NT2/D1 (cell line): ENCODE data around the gene ITSN1.
"Not testable (repeated sequence)": the region's sequence is repeated elsewhere in the genome, so short reads cannot be mapped to it uniquely, and the experiment has no call there.

Source experiments
- DNase-seq: peaks from one replicate; pipeline ENCODE4 v3.0.0-alpha.2; 2011; ENCODE audit warnings: low read depth, low spot score
- H3K27me3 ChIP-seq: 2 replicates; pipeline ENCODE4 v1.6.0; 2011; ENCODE audit warnings: mild to moderate bottlenecking; ENCODE audit not compliant: insufficient read length, insufficient read depth
- H3K36me3 ChIP-seq: 2 replicates; pipeline ENCODE4 v1.6.1; 2011; ENCODE audit warnings: mild to moderate bottlenecking, low read length, mixed read lengths; ENCODE audit not compliant: insufficient read depth, insufficient read length
- H3K4me1 ChIP-seq: 2 replicates; pipeline ENCODE4 v1.5.1; 2011; ENCODE audit not compliant: insufficient read depth, insufficient read length
- H3K4me3 ChIP-seq: 2 replicates; pipeline ENCODE4 v1.5.1; 2011; ENCODE audit warnings: low read depth; ENCODE audit not compliant: insufficient read length
- H3K9ac ChIP-seq: 2 replicates; pipeline ENCODE4 v1.6.0; 2011; ENCODE audit warnings: low read depth; ENCODE audit not compliant: insufficient read length
- H3K9me3 ChIP-seq: 2 replicates; pipeline ENCODE4 v1.5.1; 2011; ENCODE audit warnings: mild to moderate bottlenecking, low read length; ENCODE audit not compliant: insufficient read depth
- SUZ12 ChIP-seq: IDR thresholded peaks from 2 replicates; pipeline ENCODE4 v1.6.1; 2011; ENCODE audit not compliant: insufficient read length, insufficient read depth; ENCODE audit errors: extremely low read depth
- YY1 ChIP-seq: IDR thresholded peaks from 2 replicates; pipeline ENCODE4 v1.6.1; 2011; ENCODE audit not compliant: insufficient read length, insufficient read depth
- ZNF274 ChIP-seq: IDR thresholded peaks from 2 replicates; pipeline ENCODE4 v1.6.1; 2011; ENCODE audit warnings: mild to moderate bottlenecking, low read depth, low read length

ITSN1 gene

DNA sequence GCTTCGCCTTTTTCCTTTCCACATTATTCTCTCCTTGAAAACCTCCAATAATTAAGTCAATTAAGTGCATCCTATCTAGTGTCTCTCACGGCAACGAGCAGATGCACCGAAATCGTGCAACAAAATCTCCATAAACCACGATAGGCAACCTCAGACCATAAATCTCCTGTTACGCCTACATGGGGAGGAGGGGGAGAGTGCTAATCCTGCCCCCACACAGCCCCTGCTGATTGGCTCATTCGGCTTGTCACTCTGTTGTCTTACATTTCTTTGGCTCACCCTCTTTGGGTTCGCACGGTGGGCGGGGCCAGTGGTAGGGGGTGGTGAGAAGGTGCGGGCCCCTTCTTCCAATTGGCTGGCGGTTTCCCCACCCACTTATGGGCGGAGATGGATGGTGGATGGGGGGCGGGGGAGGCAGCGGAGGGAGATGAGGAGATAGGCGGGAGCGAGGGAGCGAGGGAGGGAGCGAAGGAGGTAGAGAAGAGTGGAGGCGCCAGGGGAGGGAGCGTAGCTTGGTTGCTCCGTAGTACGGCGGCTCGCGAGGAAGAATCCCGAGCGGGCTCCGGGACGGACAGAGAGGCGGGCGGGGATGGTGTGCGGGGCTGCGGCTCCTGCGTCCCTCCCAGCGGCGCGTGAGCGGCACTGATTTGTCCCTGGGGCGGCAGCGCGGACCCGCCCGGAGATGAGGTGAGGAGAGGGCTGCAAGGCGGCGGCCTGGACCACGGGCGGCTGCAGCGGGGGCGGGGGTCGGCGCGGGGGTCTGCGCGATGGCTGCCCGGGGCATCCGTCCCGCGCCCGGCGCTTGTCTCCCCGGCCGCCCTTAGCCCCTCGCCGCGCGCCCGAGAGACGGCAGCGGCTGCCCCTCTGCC, at the start of gene ITSN1:
ITSN1 (plus strand) TSS at position 475 of the 869 bp plus-strand sequence. CDS start 76,328 bp downstream, outside the sequence.
- peaks cover 13% of the 10 kb centered on the region for H3K36me3 ChIP-seq
- no peaks in the 10 kb centered on the region for H3K27me3 ChIP-seq
- peak; percentile 100 for DNase-seq
- TF ChIP-seq YY1 (no peak), ZNF274 (no peak), SUZ12 (no peak)
- H3K4me3 ChIP-seq = peak within 1 kb of the TSS; percentile 94
- H3K9ac ChIP-seq = peak within 1 kb of the TSS; percentile 98
- no peaks in the 10 kb centered on the region for H3K9me3 ChIP-seq
- H3K4me1 ChIP-seq = no peaks in the 10 kb centered on the region

DNA sequence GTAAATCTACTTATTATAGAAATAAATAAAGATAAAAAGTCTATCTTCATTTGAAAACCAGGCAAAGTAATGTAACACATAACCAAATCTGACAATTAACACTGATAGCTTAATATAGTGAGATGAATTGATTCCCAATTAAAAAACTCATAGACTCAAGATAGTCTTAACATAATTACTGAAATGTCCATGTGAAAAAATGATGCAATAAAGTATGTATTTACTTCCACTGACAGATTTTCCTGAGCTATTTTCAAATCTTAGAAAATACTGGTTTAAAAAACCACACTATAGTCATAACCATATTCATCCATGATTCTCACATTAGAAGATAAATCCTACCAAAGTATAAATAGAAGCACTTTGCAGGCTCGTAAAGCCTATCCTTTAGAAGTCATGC, 44.2 kb upstream of the ITSN1 start:
- Histone ChIP-seq H3K9ac (no peak overlapping the region), H3K4me1 (no peaks in the 10 kb centered on the region), H3K36me3 (peaks cover 78% of the 10 kb centered on the region), H3K27me3 (no peaks in the 10 kb centered on the region), H3K9me3 (no peaks in the 10 kb centered on the region), H3K4me3 (no peak overlapping the region)
- no peak for DNase-seq
- no peak for TF ChIP-seq ZNF274

DNA sequence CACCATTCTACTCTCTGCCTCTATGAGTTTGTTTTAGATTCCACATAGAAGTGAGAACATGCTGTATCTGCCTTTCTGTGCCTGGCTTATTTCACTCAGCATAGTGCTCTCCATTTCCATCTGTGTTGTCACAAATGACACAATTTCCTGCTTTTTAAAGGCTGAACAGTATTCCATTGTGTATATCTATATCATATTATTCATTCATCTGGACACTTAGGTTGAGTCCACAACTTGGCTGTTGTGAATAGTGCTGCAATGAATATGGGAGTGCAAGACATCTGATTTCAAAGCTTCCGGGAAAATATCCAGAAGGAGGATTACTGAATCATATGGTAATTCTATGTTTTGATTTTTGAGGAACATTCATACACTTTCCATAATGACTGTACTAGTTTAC, 33.7 kb upstream of the ITSN1 start:
- H3K36me3 ChIP-seq = peaks cover 37% of the 10 kb centered on the region
- no peak for DNase-seq
- H3K9ac ChIP-seq = no peak overlapping the region
- H3K4me3 ChIP-seq = no peak overlapping the region
- H3K27me3 ChIP-seq = no peaks in the 10 kb centered on the region
- H3K4me1 ChIP-seq = no peaks in the 10 kb centered on the region
- no peaks in the 10 kb centered on the region for H3K9me3 ChIP-seq
- TF ChIP-seq YY1 (no peak), ZNF274 (no peak), SUZ12 (no peak)

DNA sequence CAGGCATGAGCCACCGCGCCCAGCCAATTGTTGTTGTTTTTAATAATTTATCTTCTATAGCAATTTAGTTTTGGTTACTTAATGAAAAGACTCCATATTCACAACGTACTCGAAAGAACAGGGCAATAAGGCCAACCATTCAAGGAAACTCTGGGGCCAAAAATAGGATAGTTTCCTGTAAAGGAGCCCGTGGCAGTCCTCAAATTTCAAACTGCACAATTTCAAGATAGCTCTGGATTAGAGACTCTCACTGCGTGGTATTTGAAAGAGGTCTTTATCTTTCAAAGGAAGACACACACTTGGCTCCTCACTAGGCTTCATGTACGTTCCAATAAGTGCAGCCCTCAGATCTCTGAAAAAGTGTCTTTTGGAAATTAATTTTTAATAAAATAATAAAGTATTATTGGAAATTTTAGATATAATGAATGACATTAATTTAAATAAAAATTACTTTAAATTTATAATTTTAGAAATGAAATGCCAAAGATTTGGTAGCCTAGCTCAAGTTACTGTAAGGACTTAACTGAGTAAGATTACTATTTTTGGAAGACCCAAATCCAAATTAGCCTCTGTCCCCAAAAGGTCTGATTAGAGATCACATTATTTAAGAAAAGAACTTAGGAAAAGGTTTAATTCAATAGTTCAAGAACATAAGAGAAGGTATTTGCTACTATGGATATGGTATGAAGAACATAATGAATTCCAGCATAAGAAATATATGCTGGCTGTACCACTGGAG, 31.1 kb upstream of the ITSN1 start:
- no peak overlapping the region for H3K4me3 ChIP-seq
- H3K4me1 ChIP-seq = no peaks in the 10 kb centered on the region
- H3K9me3 ChIP-seq = no peaks in the 10 kb centered on the region
- no peak for DNase-seq
- TF ChIP-seq YY1 (no peak), ZNF274 (no peak), SUZ12 (no peak)
- H3K36me3 ChIP-seq = peaks cover 42% of the 10 kb centered on the region
- H3K27me3 ChIP-seq = no peaks in the 10 kb centered on the region
- no peak overlapping the region for H3K9ac ChIP-seq

DNA sequence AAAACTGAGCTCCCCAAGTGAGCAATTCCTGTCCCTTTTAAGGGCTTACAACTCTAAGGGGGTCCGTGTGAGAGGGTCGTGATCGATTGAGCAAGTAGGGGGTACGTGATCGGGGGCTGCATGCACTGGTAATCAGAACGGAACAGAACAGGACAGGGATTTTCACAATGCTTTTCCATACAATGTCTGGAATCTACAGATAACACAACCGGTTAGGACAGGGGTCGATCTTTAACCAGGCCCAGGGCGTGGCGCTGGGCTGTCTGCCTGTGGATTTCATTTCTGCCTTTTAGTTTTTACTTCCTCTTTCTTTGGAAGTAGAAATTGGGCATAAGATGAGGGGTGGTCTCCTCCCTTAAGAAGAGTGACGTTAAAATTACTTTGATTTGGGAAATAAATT, 24.7 kb upstream of the ITSN1 start:
- H3K4me1 ChIP-seq, H3K9ac ChIP-seq, H3K4me3 ChIP-seq, DNase-seq, H3K9me3 ChIP-seq, H3K27me3 ChIP-seq: not testable (repeated sequence)
- H3K36me3 ChIP-seq = peaks cover 54% of the 10 kb centered on the region

DNA sequence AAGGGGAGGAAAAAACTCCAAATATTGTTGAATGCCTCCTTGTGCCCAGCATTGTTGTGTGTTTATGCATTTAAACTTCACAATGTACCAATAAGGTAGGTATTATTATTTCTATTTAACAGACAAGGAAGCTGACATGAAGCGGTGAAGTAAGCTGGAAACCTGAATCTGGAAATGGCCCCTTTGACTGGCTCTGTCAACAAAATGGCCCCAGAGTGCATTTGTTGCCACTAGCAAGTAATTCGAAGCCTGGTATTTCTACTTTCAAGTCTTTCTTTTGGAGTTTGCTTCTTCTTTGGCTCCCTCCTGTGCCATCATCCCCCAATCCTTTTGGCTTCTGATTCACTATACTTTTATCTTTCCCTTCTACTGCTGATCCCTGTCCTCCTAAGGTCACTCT, 23.9 kb upstream of the ITSN1 start:
- Histone ChIP-seq H3K4me3 (no peak overlapping the region), H3K4me1 (peaks cover 4% of the 10 kb centered on the region), H3K36me3 (peaks cover 49% of the 10 kb centered on the region), H3K9ac (no peak overlapping the region), H3K27me3 (no peaks in the 10 kb centered on the region), H3K9me3 (no peaks in the 10 kb centered on the region)
- DNase-seq = no peak
- TF ChIP-seq SUZ12 = no peak
- peak; percentile 80 for TF ChIP-seq YY1

DNA sequence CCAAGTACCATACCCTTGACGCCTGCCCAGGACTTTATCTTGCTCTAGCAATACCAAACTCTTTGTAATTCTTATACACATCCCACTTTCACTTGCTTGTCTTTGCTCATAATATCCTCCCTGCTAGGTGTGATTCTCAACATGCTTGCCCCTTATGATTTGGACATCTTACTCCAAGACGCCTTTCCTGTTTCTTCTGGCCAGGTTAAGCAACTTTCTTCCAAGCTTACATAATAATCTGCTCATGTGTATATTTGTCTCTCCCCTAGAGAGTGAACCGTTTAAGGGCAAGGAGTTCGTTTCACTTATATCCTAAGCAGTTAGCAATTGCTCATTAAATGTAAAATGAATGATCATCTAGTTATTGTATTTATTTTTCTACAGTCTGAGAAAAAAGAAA, 22.6 kb upstream of the ITSN1 start:
- Histone ChIP-seq H3K27me3 (no peaks in the 10 kb centered on the region), H3K9ac (no peak overlapping the region), H3K36me3 (peaks cover 52% of the 10 kb centered on the region), H3K4me1 (peaks cover 4% of the 10 kb centered on the region), H3K4me3 (no peak overlapping the region), H3K9me3 (no peaks in the 10 kb centered on the region)
- TF ChIP-seq ZNF274 (no peak), SUZ12 (no peak), YY1 (no peak)
- DNase-seq = no peak
